ENCODE data around the gene MIPOL1.

Gene MIPOL1

GRCh38 chr14:37247791-37248461 lies 50.2 kb downstream of the MIPOL1 start (continued):
- no peak for TF ChIP-seq PRDM2 (tag by site-specific recombination; IDR thresholded peaks at IDR 0.05; ENCODE audit: borderline replicate concordance)
- no peak for TF ChIP-seq SCRT1 (tag by site-specific recombination; IDR thresholded peaks at IDR 0.05; ENCODE audit: borderline replicate concordance)

- Histone ChIP-seq H3K4me3 (ENCODE audit: low read depth, low read length) (no peak overlapping the region), H3K27ac (ENCODE audit: extremely low read depth, low read depth, low read length) (no peak overlapping the region), H3K4me1 (ENCODE audit: control insufficient read depth, insufficient read depth, low read length) (no peaks in the 10 kb centered on the region), H3K36me3 (ENCODE audit: control insufficient read depth in 2 of 2, insufficient read depth in 1 of 2, low read length in 2 of 2) (peaks cover 4 to 8% of the 10 kb centered on the region in 2 experiments; a peak in 2 of 3 replicates), H3K9me3 (ENCODE audit: control insufficient read depth, insufficient read depth, low read depth, low read length) (no peaks in the 10 kb centered on the region)
- TF ChIP-seq KLF7 (tag by site-specific recombination; IDR thresholded peaks at IDR 0.05; ENCODE audit: borderline replicate concordance) (no peak), BCL6B (tag by site-specific recombination; IDR thresholded peaks at IDR 0.05) (no peak), ZNF654 (tag by site-specific recombination; IDR thresholded peaks at IDR 0.05; ENCODE audit: low read depth) (0 out of 2 replicates have a peak, but pooled peaks have one; percentile 17)
- ChIA-PET CTCF (interaction anchor here (1.0 to 2.4 kb wide), 3 partner anchors 458 to 637 kb away, joined by 3 to 12 read pairs (median 5); no protein-coding TSS in a partner anchor), POLR2A (no interaction called here)
Observed at GRCh38 chr14:37251775-37252174, 54.0 kb downstream of the MIPOL1 start.

GRCh38 chr14:37252434-37252833 lies 54.7 kb downstream of the MIPOL1 start:
- TF ChIP-seq ZBTB10 (tag by site-specific recombination; IDR thresholded peaks at IDR 0.05) (no peak), PRDM10 (tag by site-specific recombination; IDR thresholded peaks at IDR 0.05) (no peak)
- peaks cover 4 to 8% of the 10 kb centered on the region in 2 experiments; a peak in 2 of 3 replicates for H3K36me3 ChIP-seq (ENCODE audit: control insufficient read depth in 2 of 2, insufficient read depth in 1 of 2, low read length in 2 of 2)
- H3K4me3 ChIP-seq (ENCODE audit: low read depth, low read length): no peak overlapping the region
- POLR2A ChIA-PET: no interaction called here
- H3K27ac ChIP-seq (ENCODE audit: extremely low read depth, low read depth, low read length): no peak overlapping the region
- H3K4me1 ChIP-seq (ENCODE audit: control insufficient read depth, insufficient read depth, low read length): no peaks in the 10 kb centered on the region
- CTCF ChIA-PET: interaction anchor here (0.8 to 2.4 kb wide), 4 partner anchors 14 to 637 kb away, joined by 3 to 12 read pairs (median 4); no protein-coding TSS in a partner anchor
- H3K9me3 ChIP-seq (ENCODE audit: control insufficient read depth, insufficient read depth, low read depth, low read length): no peaks in the 10 kb centered on the region
